NK-92 treated with Interleukin-12 subunit alpha and Interleukin-12 subunit beta, amount 100 ng/mL, for 24 hours (cell line): ENCODE measurements around the gene SLC39A9.
"Not testable (repeated sequence)": the region's sequence is repeated elsewhere in the genome, so short reads cannot be mapped to it uniquely, and the experiment has no call there.

Experiments used
- DNase-seq: peaks from one replicate; lab custom pipeline; 2025; lab: John Stamatoyannopoulos, UW

The SLC39A9 gene

DNA sequence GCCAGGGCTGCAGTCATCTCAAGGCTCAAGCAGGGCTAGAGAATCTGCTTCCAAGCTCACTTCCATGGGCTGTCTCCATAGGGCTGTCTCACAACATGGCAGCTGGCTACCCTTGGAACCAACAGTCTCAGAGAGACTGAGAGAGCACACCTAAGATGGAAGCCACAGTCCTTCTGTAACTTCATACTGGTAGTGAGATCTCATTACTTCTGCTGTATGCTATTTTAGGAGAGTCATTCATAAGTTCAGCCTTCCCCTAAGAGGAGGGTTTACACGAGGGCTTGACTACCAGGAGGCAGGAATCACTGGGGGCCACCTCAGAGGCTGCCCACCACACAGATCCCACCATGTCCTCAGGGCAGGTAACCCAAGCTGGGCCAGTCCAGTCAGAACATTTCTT, 30.1 kb upstream of the SLC39A9 start:
- DNase-seq, result no peak

DNA sequence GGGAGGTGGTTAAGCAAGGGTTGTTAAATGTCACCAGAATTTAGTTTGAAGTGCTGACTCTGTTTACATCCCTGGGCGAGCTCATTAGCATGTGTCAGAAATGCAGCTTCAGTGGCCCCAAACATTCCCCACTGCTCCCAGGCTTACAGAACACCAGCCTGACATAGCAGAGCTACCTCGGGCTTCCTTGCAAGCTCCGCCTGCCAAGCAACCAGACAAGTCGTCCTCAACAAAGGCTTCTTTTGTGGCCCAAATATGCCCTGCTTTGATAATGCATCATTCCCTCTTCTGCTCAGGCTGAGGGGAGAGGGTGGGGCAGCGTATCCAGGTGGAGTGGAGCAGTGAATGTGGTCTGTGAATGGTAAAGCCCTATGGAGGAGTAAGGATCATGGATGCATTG, 28.4 kb upstream of the SLC39A9 start:
- no peak for DNase-seq

DNA sequence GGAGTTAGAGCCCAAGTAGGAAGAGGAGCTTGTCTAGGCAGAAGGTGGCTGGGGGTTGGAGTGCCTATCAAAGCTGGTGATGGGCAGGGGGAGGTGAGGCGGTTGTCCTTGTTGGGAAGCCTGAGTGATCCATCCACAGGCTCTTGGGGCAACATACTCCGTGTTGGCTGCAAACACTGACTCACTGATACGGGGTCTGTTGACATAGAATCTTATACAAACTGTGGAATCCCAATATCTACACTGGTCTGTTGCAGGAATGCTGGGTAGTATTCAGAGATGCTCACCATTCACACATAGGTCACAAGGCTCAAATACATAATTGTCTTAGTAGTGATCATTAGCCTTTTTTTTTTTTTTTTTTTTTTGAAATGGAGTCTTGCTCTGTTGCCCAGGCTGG, 26.3 kb upstream of the SLC39A9 start:
- DNase-seq, result no peak

- no peak for DNase-seq
Observed at GRCh38 chr14:69373104-69373503, 25.4 kb upstream of the SLC39A9 start.

GRCh38 chr14:69374235-69374634, 24.3 kb upstream of the SLC39A9 start:
- no peak for DNase-seq

DNA sequence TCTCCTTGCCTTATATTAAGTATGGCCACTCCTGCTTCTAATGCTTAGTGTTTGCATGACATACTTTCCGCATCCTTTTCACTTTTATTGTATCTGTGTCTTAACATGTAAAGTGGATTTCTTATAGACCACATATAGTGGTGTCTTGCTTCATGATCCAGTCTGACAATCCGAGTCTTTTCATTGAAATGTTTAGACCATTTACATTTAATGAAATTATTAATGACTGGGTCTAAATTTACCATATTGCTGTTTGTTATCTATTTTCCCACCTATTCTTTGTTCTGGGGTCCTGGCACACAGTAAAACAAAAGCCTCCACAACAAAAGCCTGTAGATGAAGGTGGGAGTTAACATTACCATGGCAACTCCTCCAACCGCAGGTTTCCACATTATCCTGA, 23.3 kb upstream of the SLC39A9 start:
- no peak for DNase-seq

GRCh38 chr14:69375722-69376121, 22.8 kb upstream of the SLC39A9 start:
- no peak for DNase-seq

DNA sequence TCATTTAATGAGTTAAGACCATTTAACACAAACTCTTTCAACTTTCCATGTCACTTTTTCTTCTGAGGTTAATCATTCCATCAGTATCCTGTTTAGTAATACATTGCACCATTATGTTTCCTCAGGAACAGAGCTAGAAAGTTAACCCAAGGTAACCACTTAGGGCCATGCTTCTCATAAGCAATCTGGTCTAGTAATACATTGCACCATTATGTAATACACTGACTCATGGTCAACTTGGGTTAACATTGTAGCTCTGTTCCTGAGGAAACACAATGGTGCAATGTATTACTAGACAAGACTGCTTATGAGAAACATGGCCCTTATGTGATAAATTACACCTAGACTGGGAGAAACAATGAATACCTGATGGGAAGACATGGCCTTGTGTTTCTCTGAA, 22.1 kb upstream of the SLC39A9 start:
- DNase-seq, result no peak

DNA sequence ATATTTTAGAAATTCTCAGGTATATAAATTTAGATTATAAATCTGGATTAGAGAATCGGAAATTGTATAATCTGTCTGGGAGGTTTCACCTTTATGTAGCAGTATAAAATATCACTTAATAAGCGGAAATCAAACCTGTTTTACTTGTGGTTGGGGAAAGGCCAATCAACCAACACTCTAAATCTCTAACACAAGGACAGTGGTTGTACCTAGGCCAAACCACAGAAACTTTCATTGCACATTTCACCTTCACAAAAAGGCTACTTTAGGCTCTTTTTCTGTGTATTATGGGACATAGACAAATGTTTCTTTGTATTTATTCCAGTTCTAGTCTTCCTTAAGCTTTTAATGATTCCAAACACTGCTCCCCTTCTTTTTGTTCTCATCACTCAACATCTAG, 20.2 kb upstream of the SLC39A9 start:
- no peak for DNase-seq

DNA sequence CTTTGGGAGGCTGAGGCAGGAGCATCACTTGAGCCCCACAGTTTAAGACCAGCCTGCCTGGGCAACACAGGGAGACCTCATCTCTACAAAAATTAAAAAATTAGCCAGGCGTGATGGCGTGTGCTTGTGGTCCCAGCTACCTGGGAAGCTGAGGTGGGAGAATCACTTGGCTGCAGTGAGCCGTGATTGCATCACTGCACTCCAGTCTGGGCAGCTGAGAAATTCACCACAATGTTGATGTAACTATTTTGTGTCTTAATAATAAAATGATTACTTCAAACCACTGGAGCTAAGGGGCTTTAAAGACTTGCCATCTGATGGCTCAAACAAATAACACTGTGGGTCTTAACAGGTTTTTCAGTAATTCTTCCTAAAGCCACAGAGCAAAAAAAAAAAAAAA, 11.2 kb upstream of the SLC39A9 start:
- DNase-seq, result no peak

DNA sequence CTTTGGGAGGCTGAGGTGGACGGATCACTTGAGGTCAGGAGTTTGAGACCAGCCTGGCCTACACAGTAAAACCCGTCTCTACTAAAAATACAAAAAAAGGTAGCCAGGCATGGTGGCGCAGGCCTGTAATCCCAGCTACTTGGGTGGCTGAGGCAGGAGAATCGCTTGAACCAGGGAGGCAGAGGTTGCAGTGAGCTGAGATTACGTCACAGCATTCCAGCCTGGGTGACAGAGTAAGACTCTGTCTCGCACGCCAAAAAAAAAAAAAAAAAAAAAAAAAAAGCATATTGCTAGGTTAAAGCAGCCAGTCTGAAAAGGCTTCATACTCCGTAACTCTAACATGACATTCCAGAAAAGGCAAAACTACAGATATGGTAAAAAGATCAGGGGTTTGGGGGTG, 7.1 kb upstream of the SLC39A9 start:
- not testable (repeated sequence) for DNase-seq

- no peak for DNase-seq
Observed at GRCh38 chr14:69392481-69392880, 6.0 kb upstream of the SLC39A9 start.

GRCh38 chr14:69395929-69396328, 2.6 kb upstream of the SLC39A9 start:
- DNase-seq, result no peak

- DNase-seq, result no peak
Observed at GRCh38 chr14:69398818-69399210, 322 bp downstream of the SLC39A9 start.

DNA sequence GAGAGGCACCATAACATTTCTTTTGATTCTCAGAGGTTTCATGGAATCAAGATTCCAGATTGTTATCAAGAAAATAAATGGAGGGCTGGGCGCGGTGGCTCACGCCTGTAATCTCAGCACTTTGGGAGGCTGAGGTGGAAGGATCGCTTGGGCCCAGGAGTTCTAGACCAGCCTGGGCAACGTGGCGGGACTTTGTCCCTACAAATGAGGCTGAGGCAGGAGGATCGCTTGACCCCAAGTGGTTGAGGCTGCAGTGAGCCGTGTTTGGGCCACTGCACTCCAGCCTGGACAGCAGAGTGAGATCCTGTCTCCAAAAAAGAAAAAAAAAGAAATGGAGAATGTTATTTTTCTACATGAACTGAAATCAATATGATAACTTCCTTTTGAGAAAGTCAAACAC, 1.3 kb downstream of the SLC39A9 start:
- DNase-seq, result no peak

GRCh38 chr14:69400154-69400553, 1.7 kb downstream of the SLC39A9 start:
- no peak for DNase-seq

- DNase-seq, result no peak
Observed at GRCh38 chr14:69401841-69402240, 3.3 kb downstream of the SLC39A9 start.

GRCh38 chr14:69404478-69404877, 6.0 kb downstream of the SLC39A9 start:
- DNase-seq, result no peak

DNA sequence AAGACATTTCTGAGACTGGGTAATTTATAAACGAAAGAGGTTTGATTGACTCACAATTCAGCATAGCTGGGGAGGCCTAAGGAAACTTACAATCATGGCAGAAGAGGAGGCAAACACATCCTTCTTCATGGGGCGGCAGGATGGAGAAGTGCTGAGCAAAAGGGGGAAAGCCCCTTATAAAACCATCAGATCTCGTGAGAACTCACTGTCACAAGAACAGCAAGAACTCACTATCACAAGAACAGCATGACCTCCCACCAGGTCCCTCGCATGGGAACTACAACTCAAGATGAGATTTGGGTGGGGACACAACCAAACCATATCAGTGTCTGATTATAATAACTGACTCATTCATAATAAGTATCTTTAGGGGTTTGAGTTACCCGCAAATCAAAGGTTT, 6.4 kb downstream of the SLC39A9 start:
- no peak for DNase-seq

DNA sequence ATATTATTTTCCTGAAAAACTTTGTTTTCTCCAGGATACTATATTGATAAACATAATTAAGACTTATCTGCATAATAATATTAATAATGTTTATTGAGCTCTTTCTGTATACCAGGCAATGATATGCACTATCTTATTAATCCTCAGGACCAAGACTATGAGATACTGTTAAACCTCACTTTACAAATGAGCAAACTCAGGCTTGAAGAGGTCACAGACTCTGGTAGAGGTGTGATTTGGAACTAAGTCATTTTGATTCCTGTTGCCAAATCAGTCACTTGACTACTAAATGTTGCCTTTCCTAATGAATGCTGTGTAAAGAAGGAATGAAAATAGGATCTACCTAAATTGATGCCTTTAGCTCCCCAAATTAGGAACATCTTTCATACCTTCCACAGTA, 7.3 kb downstream of the SLC39A9 start:
- DNase-seq, result no peak

GRCh38 chr14:69408331-69408960, 10.0 kb downstream of the SLC39A9 start:
- DNase-seq, result no peak

GRCh38 chr14:69413483-69413882, 15.0 kb downstream of the SLC39A9 start:
- no peak for DNase-seq

GRCh38 chr14:69416087-69416486, 17.6 kb downstream of the SLC39A9 start:
- not testable (repeated sequence) for DNase-seq

- no peak for DNase-seq
Observed at GRCh38 chr14:69423279-69423678, 24.8 kb downstream of the SLC39A9 start.
